GM12891 (cell line): ENCODE results near the gene CCRL2.

ENCODE experiments used
- PAX5 ChIP-seq: IDR thresholded peaks from 2 replicates; pipeline ENCODE4 v1.6.1; 2011; ENCODE audit warnings: low read length, moderate library complexity, mild to moderate bottlenecking; ENCODE audit not compliant: insufficient read depth, severe bottlenecking
- POLR2A ChIP-seq: IDR thresholded peaks from 2 replicates; pipeline ENCODE4 v1.6.1; 2011; ENCODE audit warnings: low read depth, low read length, control low read depth
- POLR2AphosphoS5 ChIP-seq: IDR thresholded peaks from 2 replicates; pipeline ENCODE4 v1.6.1; 2011; ENCODE audit warnings: low read depth, low read length, control low read depth
- POU2F2 ChIP-seq: IDR thresholded peaks from 2 replicates; pipeline ENCODE4 v1.6.1; 2011; ENCODE audit warnings: low read depth, mild to moderate bottlenecking, control low read depth, low read length, moderate library complexity
- SPI1 ChIP-seq: IDR thresholded peaks from 2 replicates; pipeline ENCODE4 v1.6.1; 2011; ENCODE audit warnings: low read depth, low read length, control low read depth

GRCh38 chr3:46456118-46456517 lies 49.1 kb downstream of the CCRL2 start:
- no peak for TF ChIP-seq POLR2AphosphoS5
- TF ChIP-seq PAX5: no peak
- TF ChIP-seq POU2F2: no peak
- no peak for TF ChIP-seq POLR2A
- TF ChIP-seq SPI1: no peak
